OCI-LY1 (cell line): Measurements from ENCODE around the gene PAFAH1B1.

Experiments
- H2AFZ ChIP-seq: fragments of 200-600 bp; sonication (generic), shearing (Covaris generic); 2 replicates; pipeline ENCODE4 v1.6.0; 2014; ENCODE audit warnings: antibody characterized with exemption, mild to moderate bottlenecking, low read length
- H3F3A ChIP-seq: fragments of 200-600 bp; sonication (generic), shearing (Covaris generic); 2 replicates; pipeline ENCODE4 v1.6.0; 2014; ENCODE audit warnings: mild to moderate bottlenecking, antibody characterized with exemption, low read length, moderate library complexity; ENCODE audit not compliant: insufficient read depth
- H3K27ac ChIP-seq: fragments of 200-600 bp; sonication (generic); 2 replicates; pipeline ENCODE4 v1.5.1; 2014; ENCODE audit warnings: low read length, mixed run types, mild to moderate bottlenecking, low read depth; ENCODE audit not compliant: poor library complexity, severe bottlenecking
- H3K27me3 ChIP-seq: fragments of 200-600 bp; sonication (generic); 2 replicates; pipeline ENCODE4 v1.6.0; 2014; ENCODE audit warnings: antibody characterized with exemption, mild to moderate bottlenecking, low read length, moderate library complexity; ENCODE audit not compliant: insufficient read depth
- H3K36me3 ChIP-seq: fragments of 200-600 bp; sonication (generic); 2 replicates; pipeline ENCODE4 v1.6.1; 2014; ENCODE audit warnings: mild to moderate bottlenecking, antibody characterized with exemption, low read length, moderate library complexity, mixed read lengths; ENCODE audit not compliant: insufficient read depth
- H3K4me1 ChIP-seq: fragments of 200-600 bp; sonication (generic); 2 replicates; pipeline ENCODE4 v1.5.1; 2014; ENCODE audit warnings: mild to moderate bottlenecking, low read length, moderate library complexity; ENCODE audit not compliant: insufficient read depth, severe bottlenecking
- H3K4me2 ChIP-seq: fragments of 200-600 bp; sonication (generic), shearing (Covaris generic); 2 replicates; pipeline ENCODE4 v1.6.1; 2014; ENCODE audit warnings: low read length
- H3K4me3 ChIP-seq: fragments of 200-600 bp; sonication (generic); 2 replicates; pipeline ENCODE4 v1.5.1; 2014; ENCODE audit warnings: low read length, low read depth, mild to moderate bottlenecking, mixed read lengths; ENCODE audit not compliant: poor library complexity, severe bottlenecking
- H3K79me2 ChIP-seq: fragments of 200-600 bp; shearing (Covaris generic); 2 replicates; pipeline ENCODE4 v1.6.1; 2016; ENCODE audit warnings: mixed run types, low read length, mixed read lengths; ENCODE audit not compliant: insufficient read depth
- H3K9ac ChIP-seq: fragments of 200-600 bp; sonication (generic), shearing (Covaris generic); 2 replicates; pipeline ENCODE4 v1.6.1; 2014; ENCODE audit warnings: mild to moderate bottlenecking, low read length, mixed read lengths
- H3K9me2 ChIP-seq: fragments of 200-600 bp; sonication (generic), shearing (Covaris generic); 2 replicates; pipeline ENCODE4 v1.6.1; 2014; ENCODE audit warnings: low read depth, mild to moderate bottlenecking, low read length, mixed read lengths
- H3K9me3 ChIP-seq: fragments of 200-600 bp; shearing (Covaris generic); 2 replicates; pipeline ENCODE4 v1.6.1; 2014; ENCODE audit warnings: low read length, mixed read lengths
- H4K20me1 ChIP-seq: fragments of 200-600 bp; sonication (generic), shearing (Covaris generic); 2 replicates; pipeline ENCODE4 v1.6.0; 2016; ENCODE audit warnings: mild to moderate bottlenecking, low read length; ENCODE audit not compliant: insufficient read depth
- EZH2 ChIP-seq: fragments of 200-600 bp; sonication (generic), shearing (Covaris generic); IDR thresholded peaks from 2 replicates; pipeline ENCODE4 v1.8.0; 2017; ENCODE audit warnings: borderline replicate concordance, mixed run types, mild to moderate bottlenecking, antibody characterized with exemption, low read length, moderate library complexity, mixed read lengths
- TF ChIP-seq, protein P1 (sequence below): fragments of 200-600 bp; sonication (generic), shearing (Covaris generic); IDR thresholded peaks from 2 replicates; pipeline ENCODE4 v1.5.1; 2017; ENCODE audit warnings: mild to moderate bottlenecking, antibody characterized with exemption, low read length, moderate library complexity, mixed read lengths

PAFAH1B1 gene

DNA sequence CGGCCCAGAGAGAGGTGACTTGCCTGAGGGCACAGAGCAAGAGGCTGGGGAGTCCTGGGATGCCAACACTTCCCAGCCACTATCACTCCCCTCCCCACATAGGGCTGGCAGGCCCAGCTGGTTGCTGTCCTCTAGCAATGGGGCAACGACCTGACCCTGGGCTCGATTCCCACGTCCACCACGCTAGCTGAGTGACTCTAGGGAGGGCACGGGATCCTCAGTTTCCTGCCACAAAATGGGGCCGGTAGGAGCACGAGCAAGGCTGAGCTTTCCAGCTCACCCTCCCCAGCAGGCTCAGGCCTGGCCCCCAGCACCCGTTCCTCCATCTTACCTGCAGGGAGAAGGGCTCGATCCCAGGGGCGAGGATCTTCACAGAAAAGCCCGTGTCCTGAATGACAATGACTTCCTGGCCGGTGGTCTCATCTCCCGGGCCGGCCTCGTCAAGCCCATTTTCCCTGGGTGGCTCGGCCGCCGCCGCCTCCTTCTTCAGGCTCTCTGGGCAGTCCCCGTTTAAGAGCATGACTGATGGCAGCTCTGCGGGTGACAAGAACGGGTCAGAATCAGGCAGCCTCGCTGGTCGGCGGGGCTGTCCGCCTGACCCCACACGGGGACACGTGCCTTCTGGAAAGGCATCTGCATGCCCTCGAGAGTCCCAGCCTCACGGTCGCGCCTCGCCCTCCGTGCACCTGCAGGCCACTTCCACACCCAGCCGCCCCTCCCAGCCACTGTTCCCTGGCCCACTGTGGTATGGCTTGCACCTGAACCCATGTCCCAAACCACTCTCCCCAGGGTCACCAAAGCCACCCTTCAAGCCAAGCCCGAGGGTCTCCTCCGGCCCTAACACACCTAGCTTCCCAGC, 110.8 kb downstream of the PAFAH1B1 start:
- Histone ChIP-seq H4K20me1 (no peaks in the 10 kb centered on the region), H3K4me3 (no peak overlapping the region), H3K9me3 (no peaks in the 10 kb centered on the region), H2AFZ (no peak overlapping the region), H3K9ac (no peak overlapping the region), H3K79me2 (peaks cover 41% of the 10 kb centered on the region), H3K27me3 (no peaks in the 10 kb centered on the region), H3K4me1 (peaks cover 16% of the 10 kb centered on the region), H3K4me2 (no peak overlapping the region), H3K36me3 (peaks cover 59% of the 10 kb centered on the region), H3K27ac (no peak overlapping the region), H3F3A (no peaks in the 10 kb centered on the region), H3K9me2 (no peaks in the 10 kb centered on the region)
- no peak for TF ChIP-seq EZH2
- TF ChIP-seq, protein P1, sequence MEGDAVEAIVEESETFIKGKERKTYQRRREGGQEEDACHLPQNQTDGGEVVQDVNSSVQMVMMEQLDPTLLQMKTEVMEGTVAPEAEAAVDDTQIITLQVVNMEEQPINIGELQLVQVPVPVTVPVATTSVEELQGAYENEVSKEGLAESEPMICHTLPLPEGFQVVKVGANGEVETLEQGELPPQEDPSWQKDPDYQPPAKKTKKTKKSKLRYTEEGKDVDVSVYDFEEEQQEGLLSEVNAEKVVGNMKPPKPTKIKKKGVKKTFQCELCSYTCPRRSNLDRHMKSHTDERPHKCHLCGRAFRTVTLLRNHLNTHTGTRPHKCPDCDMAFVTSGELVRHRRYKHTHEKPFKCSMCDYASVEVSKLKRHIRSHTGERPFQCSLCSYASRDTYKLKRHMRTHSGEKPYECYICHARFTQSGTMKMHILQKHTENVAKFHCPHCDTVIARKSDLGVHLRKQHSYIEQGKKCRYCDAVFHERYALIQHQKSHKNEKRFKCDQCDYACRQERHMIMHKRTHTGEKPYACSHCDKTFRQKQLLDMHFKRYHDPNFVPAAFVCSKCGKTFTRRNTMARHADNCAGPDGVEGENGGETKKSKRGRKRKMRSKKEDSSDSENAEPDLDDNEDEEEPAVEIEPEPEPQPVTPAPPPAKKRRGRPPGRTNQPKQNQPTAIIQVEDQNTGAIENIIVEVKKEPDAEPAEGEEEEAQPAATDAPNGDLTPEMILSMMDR, result no peak

DNA sequence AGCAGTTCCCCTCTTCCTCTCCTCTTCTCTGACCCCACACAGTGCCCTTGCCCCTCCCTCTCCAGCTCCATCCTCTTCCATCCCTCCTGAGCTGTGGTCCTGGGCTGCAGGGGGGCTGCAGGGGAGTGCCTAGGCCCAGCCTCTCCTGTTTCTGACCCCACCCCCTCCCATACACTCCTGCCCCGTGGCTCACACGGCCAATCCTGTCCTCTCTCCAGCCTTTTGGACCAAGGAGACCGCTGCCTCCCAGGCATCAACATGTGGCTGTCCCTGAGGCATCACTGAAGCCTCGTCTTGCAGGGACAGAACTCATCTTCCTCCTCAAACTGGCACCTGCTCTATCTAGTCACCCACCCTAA, 111.4 kb downstream of the PAFAH1B1 start:
- Histone ChIP-seq H3K9ac (no peak overlapping the region), H3K27ac (no peak overlapping the region), H3K4me2 (no peak overlapping the region), H3K36me3 (peaks cover 55% of the 10 kb centered on the region), H3K79me2 (peaks cover 47% of the 10 kb centered on the region), H3K4me3 (no peak overlapping the region), H3K9me3 (no peaks in the 10 kb centered on the region), H3K9me2 (no peaks in the 10 kb centered on the region), H3K4me1 (peaks cover 22% of the 10 kb centered on the region), H2AFZ (no peak overlapping the region), H3K27me3 (no peaks in the 10 kb centered on the region), H3F3A (no peaks in the 10 kb centered on the region), H4K20me1 (no peaks in the 10 kb centered on the region)
- no peak for TF ChIP-seq EZH2
- TF ChIP-seq, protein P1, result no peak

DNA sequence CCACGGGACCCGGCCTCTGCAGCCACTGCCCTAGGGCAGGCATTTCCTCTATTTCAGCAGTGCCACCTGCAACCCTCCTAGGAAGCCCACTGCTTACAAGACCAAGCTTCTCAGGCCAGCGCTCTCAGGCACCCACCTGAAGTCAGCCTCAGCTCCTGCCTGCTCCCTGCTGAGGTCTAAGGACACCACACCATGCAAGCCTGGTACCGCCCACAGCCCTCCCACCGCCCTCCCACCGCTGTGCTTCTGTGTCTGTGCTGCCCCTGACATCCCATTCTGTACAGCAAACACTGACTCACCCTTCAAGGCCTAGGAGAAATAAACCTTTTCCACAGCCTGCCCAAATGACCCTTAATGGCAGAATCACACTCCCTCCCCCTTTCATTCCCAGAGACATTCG, 111.8 kb downstream of the PAFAH1B1 start:
- Histone ChIP-seq H3F3A (no peaks in the 10 kb centered on the region), H3K27me3 (no peaks in the 10 kb centered on the region), H3K27ac (no peak overlapping the region), H3K9me2 (no peaks in the 10 kb centered on the region), H3K36me3 (peaks cover 51% of the 10 kb centered on the region), H4K20me1 (no peaks in the 10 kb centered on the region), H3K4me3 (no peak overlapping the region), H3K4me1 (peaks cover 26% of the 10 kb centered on the region), H2AFZ (no peak overlapping the region), H3K4me2 (no peak overlapping the region), H3K9ac (no peak overlapping the region), H3K9me3 (no peaks in the 10 kb centered on the region), H3K79me2 (peaks cover 51% of the 10 kb centered on the region)
- no peak for TF ChIP-seq EZH2
- TF ChIP-seq, protein P1, result no peak
